AG08395 (cell line): ENCODE measurements around the gene SLC5A3.

ENCODE experiments used
- DNase-seq: peaks from one replicate; pipeline ENCODE4 v3.0.0; 2012; ENCODE audit warnings: mixed read lengths, low spot score

The SLC5A3 gene

GRCh38 chr21:34073032-34073748, at the start of gene SLC5A3, which contains the start of gene MRPS6:
SLC5A3 (plus strand) TSS chr21:34073578; CDS start chr21:34095199, 21,621 bp downstream.
MRPS6 (plus strand) TSS chr21:34073578; CDS start chr21:34073701, 123 bp downstream.
- peak; percentile 87 for DNase-seq

GRCh38 chr21:34023691-34024373, 49.5 kb upstream of the SLC5A3 start:
- no peak for DNase-seq

- no peak for DNase-seq
These were observed 49.0 kb upstream of the SLC5A3 start for GRCh38 chr21:34024374-34024693.

- DNase-seq: no peak
These were observed 45.5 kb upstream of the SLC5A3 start for GRCh38 chr21:34027721-34028461.

- peak; percentile 67 for DNase-seq
These were observed 43.4 kb upstream of the SLC5A3 start for GRCh38 chr21:34029743-34030528.

- DNase-seq: no peak
These were observed 41.5 kb upstream of the SLC5A3 start for GRCh38 chr21:34031835-34032370.

- no peak for DNase-seq
These were observed 38.9 kb upstream of the SLC5A3 start for GRCh38 chr21:34034369-34035014.

- no peak for DNase-seq
These were observed 37.6 kb upstream of the SLC5A3 start for GRCh38 chr21:34035619-34036354.

GRCh38 chr21:34037009-34037795, 36.2 kb upstream of the SLC5A3 start:
- DNase-seq: peak; percentile 26

- no peak for DNase-seq
These were observed 33.5 kb upstream of the SLC5A3 start for GRCh38 chr21:34039678-34040382.

- DNase-seq: no peak
These were observed 30.6 kb upstream of the SLC5A3 start for GRCh38 chr21:34042735-34043134.

GRCh38 chr21:34043333-34043732, 30.0 kb upstream of the SLC5A3 start:
- no peak for DNase-seq

GRCh38 chr21:34046917-34047316, 26.5 kb upstream of the SLC5A3 start:
- no peak for DNase-seq

- DNase-seq: no peak
These were observed 25.5 kb upstream of the SLC5A3 start for GRCh38 chr21:34047835-34048234.

- no peak for DNase-seq
These were observed 21.2 kb upstream of the SLC5A3 start for GRCh38 chr21:34052171-34052570.

- no peak for DNase-seq
These were observed 19.1 kb upstream of the SLC5A3 start for GRCh38 chr21:34054259-34054658.

- no peak for DNase-seq
These were observed 17.8 kb upstream of the SLC5A3 start for GRCh38 chr21:34055615-34056014.

- DNase-seq: no peak
These were observed 11.4 kb upstream of the SLC5A3 start for GRCh38 chr21:34061983-34062382.

GRCh38 chr21:34065027-34065426, 8.4 kb upstream of the SLC5A3 start:
- DNase-seq: peak; percentile 41
